CD1c-positive myeloid dendritic cell (primary cell): ENCODE results near the gene EPHA4.

Experiments
- DNase-seq: peaks from one replicate; pipeline ENCODE4 v3.0.0-alpha.2; 2016; ENCODE audit errors: extremely low spot score

EPHA4 gene

DNA sequence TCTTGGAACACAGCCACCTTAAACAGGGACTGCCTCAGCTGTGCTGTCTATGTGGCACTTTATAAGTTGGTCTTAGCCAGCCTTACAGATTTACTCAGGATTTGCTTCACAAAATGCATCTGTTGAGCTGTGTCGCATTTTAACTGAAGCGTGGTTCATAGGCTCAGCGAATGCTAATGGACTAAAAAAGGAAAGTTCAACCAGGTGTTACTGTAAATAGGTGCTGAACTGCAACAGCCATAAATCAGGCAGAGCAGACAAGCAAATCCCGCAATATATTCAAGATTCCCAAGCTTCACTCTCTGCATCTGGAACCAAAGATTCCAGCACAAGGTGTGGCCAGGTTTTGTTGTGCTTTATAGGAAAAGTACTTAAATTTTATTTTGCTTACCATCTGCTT lies 130.0 kb downstream of the EPHA4 start:
- no peak for DNase-seq

GRCh38 chr2:221439761-221440479 lies 132.2 kb downstream of the EPHA4 start:
- DNase-seq = no peak

DNA sequence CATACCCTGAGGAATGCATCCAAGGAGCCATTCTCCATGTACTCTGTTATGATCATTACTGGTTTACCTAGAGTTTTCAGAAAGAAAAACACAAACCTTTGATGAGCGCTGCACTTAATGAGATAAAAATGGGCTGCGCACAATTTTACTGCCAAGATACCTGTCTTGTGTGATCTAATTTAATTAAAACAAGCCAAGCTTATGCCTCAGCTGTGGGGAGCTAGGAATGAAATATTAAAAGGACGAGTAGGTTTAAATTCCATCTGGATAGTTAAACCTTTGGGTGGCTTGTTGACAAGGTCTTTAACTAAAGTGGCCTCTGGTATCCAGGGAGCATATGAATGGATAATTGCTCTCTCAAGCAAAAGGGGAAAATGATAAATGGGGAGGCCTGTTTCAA lies 135.0 kb downstream of the EPHA4 start:
- DNase-seq = no peak

DNA sequence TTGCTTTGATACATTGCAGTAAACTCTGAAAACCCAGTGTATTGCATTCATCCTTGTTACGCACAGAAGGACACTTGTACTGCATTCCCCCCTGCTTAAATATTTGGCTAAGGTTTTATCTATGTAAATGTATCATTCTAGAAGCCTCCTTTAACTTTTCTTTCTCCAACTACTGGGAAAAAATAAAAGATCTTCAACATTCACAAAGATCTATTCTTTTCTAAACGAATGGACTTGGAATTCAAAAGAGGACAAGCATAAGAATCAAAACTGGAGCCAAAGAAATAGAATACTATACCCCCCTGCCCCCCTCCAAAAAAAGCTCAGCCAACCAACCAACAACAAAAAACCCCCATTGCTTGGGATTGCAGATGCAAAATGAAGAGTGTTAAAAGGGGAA lies 136.9 kb downstream of the EPHA4 start:
- no peak for DNase-seq

- no peak for DNase-seq
Measured at GRCh38 chr2:221434142-221434541, 138.0 kb downstream of the EPHA4 start.

GRCh38 chr2:221431477-221431876 lies 140.6 kb downstream of the EPHA4 start:
- no peak for DNase-seq

DNA sequence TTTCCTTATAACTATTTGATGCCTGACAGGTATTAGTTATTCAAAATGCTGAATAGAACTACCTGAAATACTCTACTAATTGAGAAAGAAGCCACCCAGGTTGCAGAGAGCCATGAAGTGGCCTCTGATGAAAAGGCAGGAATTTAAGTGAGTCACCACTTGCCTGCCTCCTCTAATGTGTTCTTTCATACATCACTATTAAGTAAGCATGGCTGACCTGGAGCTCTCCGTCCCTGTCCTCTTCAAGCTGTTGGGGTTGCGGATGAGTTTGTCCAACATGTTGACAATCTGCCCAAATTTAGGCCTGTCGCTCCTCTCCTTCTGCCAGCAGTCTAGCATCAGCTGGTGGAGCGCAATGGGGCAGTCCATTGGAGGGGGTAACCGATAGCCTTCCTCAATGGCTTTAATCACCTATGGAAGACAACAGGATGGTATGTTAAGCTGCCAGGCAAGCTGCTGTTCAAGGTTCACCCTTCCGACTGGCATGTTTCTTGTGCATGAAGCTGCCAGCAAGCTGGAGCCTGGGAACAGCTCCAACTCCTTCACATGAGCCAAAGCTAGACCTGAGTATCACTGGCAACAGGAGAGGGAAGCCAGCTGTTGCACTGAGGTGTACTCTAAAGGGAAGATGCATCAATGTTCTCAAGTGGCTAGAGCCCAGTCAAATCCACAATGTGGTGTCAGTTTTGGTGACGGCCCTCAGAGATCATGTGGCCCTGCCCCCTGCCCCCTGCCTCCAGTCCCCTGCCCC lies 142.2 kb downstream of the EPHA4 start:
- DNase-seq = no peak

DNA sequence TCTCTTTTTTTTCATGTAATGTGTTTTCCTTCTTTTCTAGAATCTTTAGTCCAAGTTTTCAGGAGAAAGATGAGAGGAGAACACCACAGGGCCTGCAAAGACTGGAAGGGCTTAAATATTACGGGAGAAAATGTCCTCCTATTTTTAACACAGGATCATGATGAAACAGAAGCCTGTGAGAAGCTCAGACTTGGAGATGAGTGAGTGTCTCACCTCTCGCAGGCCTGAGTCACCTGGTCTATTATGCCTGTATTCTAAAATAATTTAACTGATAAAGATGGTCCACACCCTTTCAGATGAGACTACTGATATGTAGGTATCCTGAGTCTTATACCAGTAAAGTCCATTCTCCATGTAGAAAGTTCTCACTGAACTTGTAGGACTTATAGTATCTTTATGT lies 143.2 kb downstream of the EPHA4 start:
- no peak for DNase-seq

DNA sequence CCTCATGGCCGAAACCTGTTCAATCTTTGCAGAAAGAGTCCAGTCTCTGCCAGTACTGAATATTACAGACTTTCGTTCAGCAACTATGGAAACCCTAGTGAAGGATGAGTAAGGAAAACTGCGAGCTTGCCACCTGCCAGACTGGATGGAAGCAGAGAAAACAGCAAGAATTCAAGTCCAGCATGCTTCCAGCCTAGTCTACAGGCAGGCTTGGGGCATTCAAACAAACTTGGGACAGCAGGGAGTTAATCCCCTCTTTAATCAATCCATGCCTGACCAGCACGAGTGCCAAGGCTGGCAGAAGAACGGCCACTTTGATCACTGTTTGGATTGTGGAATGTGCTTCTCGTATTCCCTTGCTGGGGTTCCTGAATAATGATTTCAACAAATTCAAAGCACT lies 145.2 kb downstream of the EPHA4 start:
- DNase-seq = no peak

- no peak for DNase-seq
Measured at GRCh38 chr2:221425891-221426290, 146.2 kb downstream of the EPHA4 start.

- no peak for DNase-seq
Measured at GRCh38 chr2:221425353-221425752, 146.8 kb downstream of the EPHA4 start.

- no peak for DNase-seq
Measured at GRCh38 chr2:221423210-221423804, 148.8 kb downstream of the EPHA4 start.

- DNase-seq = no peak
Measured at GRCh38 chr2:221422516-221423209, 149.4 kb downstream of the EPHA4 start.

DNA sequence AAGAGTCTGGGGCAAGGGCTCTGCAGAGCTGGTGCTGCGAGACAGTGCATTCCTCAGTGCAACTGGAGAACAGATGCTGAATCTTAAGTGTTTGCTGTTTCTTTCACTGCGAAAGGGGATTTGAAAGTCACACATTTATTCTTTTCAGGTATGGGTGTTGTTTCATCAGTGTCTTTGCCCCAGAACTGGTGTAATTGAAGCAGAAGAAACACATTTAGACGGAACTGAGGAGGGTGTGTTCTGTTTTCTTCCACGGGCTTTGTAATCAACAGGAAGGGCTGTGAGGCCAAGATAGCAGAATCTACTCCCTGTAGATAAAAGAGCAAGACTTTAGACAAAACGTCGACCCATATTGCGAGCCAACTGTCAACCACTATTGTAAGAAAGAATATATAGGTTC lies 151.9 kb downstream of the EPHA4 start:
- DNase-seq = no peak

- no peak for DNase-seq
Measured at GRCh38 chr2:221415789-221416188, 156.3 kb downstream of the EPHA4 start.

DNA sequence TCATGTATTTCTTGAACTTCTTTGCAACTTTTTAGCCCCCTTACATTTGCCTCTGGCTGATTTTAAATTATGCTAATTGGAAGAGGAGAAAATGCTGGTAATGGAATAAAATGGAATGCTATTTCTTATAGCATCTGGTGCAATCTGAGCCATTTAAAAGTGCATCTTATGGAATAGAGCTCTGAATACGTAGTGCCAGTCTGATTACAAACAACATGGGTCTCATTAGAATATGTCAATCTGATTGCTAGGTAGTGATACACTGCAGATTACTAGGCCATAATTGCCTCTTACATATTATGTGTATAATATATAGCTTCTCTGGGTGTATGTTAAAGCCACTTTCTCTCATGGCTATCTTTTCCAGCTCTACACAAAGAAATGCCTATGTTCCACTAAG lies 159.1 kb downstream of the EPHA4 start:
- DNase-seq = no peak

- DNase-seq = no peak
Measured at GRCh38 chr2:221410487-221410886, 161.6 kb downstream of the EPHA4 start.

DNA sequence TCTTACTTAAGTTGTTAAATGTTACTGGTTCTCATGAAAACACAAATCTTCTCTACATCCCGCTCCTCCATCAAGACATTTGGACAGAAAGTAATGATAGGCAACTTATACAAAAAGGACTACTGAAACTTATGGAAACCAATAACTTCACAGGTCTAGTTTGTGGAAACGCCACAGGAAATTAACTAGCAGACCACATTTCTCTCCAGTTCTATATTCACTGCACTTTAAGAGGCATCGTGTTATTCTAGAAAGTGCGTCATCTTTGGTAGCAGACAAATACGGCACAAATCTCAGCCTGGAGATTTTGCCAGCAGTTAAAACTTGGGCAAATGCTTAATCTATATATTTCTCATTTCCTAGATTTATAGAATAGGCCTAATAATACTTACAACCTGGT lies 164.3 kb downstream of the EPHA4 start:
- DNase-seq = no peak

GRCh38 chr2:221405521-221405920 lies 166.6 kb downstream of the EPHA4 start:
- no peak for DNase-seq

- no peak for DNase-seq
Measured at GRCh38 chr2:221402072-221402471, 170.0 kb downstream of the EPHA4 start.

DNA sequence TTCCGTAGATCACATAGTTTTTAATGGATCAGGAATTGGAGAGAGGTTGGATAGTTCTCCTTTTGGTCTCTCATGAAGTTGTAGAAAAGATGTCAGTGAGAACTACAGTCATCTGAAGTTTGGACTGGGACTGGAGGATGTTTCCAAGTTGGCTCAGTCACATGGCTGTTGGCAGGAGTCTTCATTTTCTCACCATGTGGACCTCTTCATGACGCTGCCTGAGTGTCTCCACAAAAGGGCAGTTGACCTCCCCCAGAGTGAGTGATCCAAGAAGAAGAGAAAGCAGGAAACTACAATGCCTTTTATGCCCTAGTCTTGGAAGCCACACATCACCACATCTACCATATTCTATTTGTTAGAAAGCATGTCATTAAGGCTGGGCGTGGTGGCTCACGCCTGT lies 171.7 kb downstream of the EPHA4 start:
- DNase-seq = no peak

DNA sequence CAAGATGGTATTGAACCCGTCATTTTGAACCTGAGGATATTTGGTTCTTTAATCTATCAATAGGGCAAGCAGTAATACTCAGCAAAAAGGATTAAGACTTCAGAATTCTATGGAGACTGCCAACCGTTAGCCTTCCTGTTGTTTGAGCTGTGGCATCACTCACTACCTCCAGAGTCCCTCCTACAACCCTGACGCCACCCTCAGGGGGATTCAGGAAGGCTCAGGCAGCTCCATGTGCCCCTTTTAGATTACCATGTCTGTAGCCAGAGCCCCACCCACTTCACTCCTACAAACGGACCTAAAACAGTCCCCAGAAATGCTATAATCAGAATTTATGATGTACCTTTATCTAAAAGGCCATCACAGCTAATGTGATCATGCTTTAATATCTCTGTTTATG lies 172.9 kb downstream of the EPHA4 start:
- no peak for DNase-seq

- no peak for DNase-seq
Measured at GRCh38 chr2:221397187-221397586, 174.9 kb downstream of the EPHA4 start.
